OCI-LY1 (cell line): Measurements from ENCODE around the gene PCGF3.

Source experiments
- EZH2 ChIP-seq: fragments of 200-600 bp; sonication (generic), shearing (Covaris generic); IDR thresholded peaks from 2 replicates; pipeline ENCODE4 v1.8.0; 2017; ENCODE audit warnings: borderline replicate concordance, mixed run types, mild to moderate bottlenecking, antibody characterized with exemption, low read length, moderate library complexity, mixed read lengths
- TF ChIP-seq, protein P1 (sequence below): fragments of 200-600 bp; sonication (generic), shearing (Covaris generic); IDR thresholded peaks from 2 replicates; pipeline ENCODE4 v1.5.1; 2017; ENCODE audit warnings: mild to moderate bottlenecking, antibody characterized with exemption, low read length, moderate library complexity, mixed read lengths

DNA sequence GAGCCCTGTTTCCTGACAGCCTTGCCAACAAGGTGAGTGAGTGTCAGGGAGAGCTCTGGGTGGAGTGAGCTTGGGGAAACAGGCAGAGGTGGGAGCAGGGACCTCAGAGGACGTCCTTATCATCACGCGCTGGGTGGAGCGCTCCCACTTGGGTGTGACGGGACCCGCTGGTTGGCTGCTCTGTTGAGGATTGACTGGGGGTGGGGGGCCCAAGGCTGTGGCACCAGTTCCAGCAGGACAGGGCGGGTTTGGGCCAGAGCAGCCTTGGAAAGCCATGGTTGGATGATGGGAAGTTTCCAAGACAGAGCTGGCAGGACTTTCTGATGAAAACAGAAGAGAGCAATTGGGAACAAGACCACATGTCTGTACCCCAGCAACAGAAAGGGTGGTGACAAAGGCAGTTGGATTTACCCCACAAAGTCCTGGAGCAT lies 3.0 kb upstream of the PCGF3 start:
- TF ChIP-seq EZH2 = no peak
- TF ChIP-seq, protein P1, sequence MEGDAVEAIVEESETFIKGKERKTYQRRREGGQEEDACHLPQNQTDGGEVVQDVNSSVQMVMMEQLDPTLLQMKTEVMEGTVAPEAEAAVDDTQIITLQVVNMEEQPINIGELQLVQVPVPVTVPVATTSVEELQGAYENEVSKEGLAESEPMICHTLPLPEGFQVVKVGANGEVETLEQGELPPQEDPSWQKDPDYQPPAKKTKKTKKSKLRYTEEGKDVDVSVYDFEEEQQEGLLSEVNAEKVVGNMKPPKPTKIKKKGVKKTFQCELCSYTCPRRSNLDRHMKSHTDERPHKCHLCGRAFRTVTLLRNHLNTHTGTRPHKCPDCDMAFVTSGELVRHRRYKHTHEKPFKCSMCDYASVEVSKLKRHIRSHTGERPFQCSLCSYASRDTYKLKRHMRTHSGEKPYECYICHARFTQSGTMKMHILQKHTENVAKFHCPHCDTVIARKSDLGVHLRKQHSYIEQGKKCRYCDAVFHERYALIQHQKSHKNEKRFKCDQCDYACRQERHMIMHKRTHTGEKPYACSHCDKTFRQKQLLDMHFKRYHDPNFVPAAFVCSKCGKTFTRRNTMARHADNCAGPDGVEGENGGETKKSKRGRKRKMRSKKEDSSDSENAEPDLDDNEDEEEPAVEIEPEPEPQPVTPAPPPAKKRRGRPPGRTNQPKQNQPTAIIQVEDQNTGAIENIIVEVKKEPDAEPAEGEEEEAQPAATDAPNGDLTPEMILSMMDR = no peak
